GM23338 (cell line): Measurements from ENCODE around the gene GBE1. TPM values are rescaled to one million over a fixed set of nuclear protein-coding genes. Genes with fewer than 3 reads are reported as not detected.

Experiments
- ATAC-seq: fragments of 200-7000 bp; cut with Tn5 transposase; 3 replicates; pipeline ENCODE4 v1.9.1; 2020
- DNase-seq: peaks from one replicate; pipeline ENCODE4 v3.0.0-alpha.2; 2015; ENCODE audit warnings: low spot score
- H2AFZ ChIP-seq: fragments of 200-600 bp; sonication (generic); 2 replicates; pipeline ENCODE4 v1.8.0; 2016; ENCODE audit warnings: antibody characterized with exemption, mild to moderate bottlenecking, moderate library complexity
- H3F3A ChIP-seq: fragments of 200-600 bp; sonication (generic); replicated peaks from 2 replicates; pipeline ENCODE4 v1.8.0; 2017; ENCODE audit warnings: antibody characterized with exemption, mixed run types, low read depth
- H3K27ac ChIP-seq: fragments of 200-600 bp; sonication (generic); 2 replicates; pipeline ENCODE4 v1.6.1; 2016; ENCODE audit warnings: low read depth
- H3K27me3 ChIP-seq: fragments of 200-600 bp; sonication (generic); 2 replicates; pipeline ENCODE4 v1.8.0; 2016; ENCODE audit warnings: mild to moderate bottlenecking, mixed run types, moderate library complexity; ENCODE audit not compliant: insufficient read depth
- H3K36me3 ChIP-seq: fragments of 200-600 bp; sonication (generic); 2 replicates; pipeline ENCODE4 v1.8.0; 2016; ENCODE audit warnings: mild to moderate bottlenecking; ENCODE audit not compliant: insufficient read depth
- H3K4me1 ChIP-seq: fragments of 200-600 bp; sonication (generic); 2 replicates; pipeline ENCODE4 v1.8.0; 2016; ENCODE audit warnings: mild to moderate bottlenecking, moderate library complexity; ENCODE audit not compliant: insufficient read depth
- H3K4me2 ChIP-seq: fragments of 200-600 bp; sonication (generic); 2 replicates; pipeline ENCODE4 v1.7.1; 2017; ENCODE audit warnings: mixed run types
- H3K4me3 ChIP-seq: fragments of 200-600 bp; sonication (generic); 2 replicates; pipeline ENCODE4 v1.6.1; 2016; ENCODE audit warnings: mixed run types
- H3K79me2 ChIP-seq: fragments of 200-600 bp; sonication (generic); replicated peaks from 2 replicates; pipeline ENCODE4 v1.8.0; 2017; ENCODE audit warnings: mild to moderate bottlenecking; ENCODE audit not compliant: insufficient read depth
- H3K9me2 ChIP-seq: fragments of 200-600 bp; sonication (generic); 2 replicates; pipeline ENCODE4 v1.8.0; 2017; ENCODE audit not compliant: insufficient read depth
- H4K20me1 ChIP-seq: fragments of 200-600 bp; sonication (generic); replicated peaks from 2 replicates; pipeline ENCODE4 v1.8.0; 2017; ENCODE audit warnings: mild to moderate bottlenecking; ENCODE audit not compliant: insufficient read depth
- H3K27ac Mint-ChIP-seq: 2 replicates; pipeline ENCODE4 v1.8.0; 2020; ENCODE audit warnings: inconsistent platforms, mild to moderate bottlenecking, moderate library complexity, mixed read lengths
- H3K27me3 Mint-ChIP-seq: 3 replicates; pipeline ENCODE4 v1.8.0; 2022; ENCODE audit warnings: low read depth, mild to moderate bottlenecking, moderate library complexity, mixed read lengths, inconsistent platforms; ENCODE audit not compliant: insufficient read depth, poor library complexity
- H3K36me3 Mint-ChIP-seq: 3 replicates; pipeline ENCODE4 v1.8.0; 2021; ENCODE audit warnings: low read depth, mild to moderate bottlenecking, inconsistent platforms, moderate library complexity, mixed read lengths
- H3K4me1 Mint-ChIP-seq: 3 replicates; pipeline ENCODE4 v1.8.0; 2020; ENCODE audit warnings: mild to moderate bottlenecking, inconsistent platforms, mixed read lengths
- H3K4me3 Mint-ChIP-seq: 3 replicates; pipeline ENCODE4 v1.8.0; 2021; ENCODE audit warnings: moderate library complexity, mild to moderate bottlenecking, inconsistent platforms, mixed read lengths
- H3K9me3 Mint-ChIP-seq: 3 replicates; pipeline ENCODE4 v1.8.0; 2020; ENCODE audit warnings: moderate library complexity, mild to moderate bottlenecking, inconsistent platforms, mixed read lengths
- CREB1 ChIP-seq: fragments of 250-450 bp; sonication (Bioruptor Pico); IDR thresholded peaks from 2 replicates; pipeline ENCODE4 v1.5.0; 2020; ENCODE audit warnings: low read depth, mild to moderate bottlenecking, moderate library complexity
- EZH2 ChIP-seq: fragments of 200-600 bp; sonication (generic); IDR thresholded peaks from one replicate; pipeline ENCODE4 v1.8.0; 2017; ENCODE audit warnings: antibody characterized with exemption, mild to moderate bottlenecking, low read depth; ENCODE audit not compliant: unreplicated experiment
- EZH2phosphoT487 ChIP-seq: fragments of 200-600 bp; sonication (generic); IDR thresholded peaks from one replicate; pipeline ENCODE4 v1.8.1; 2018; ENCODE audit warnings: antibody characterized with exemption; ENCODE audit not compliant: unreplicated experiment
- JUNB ChIP-seq: IDR thresholded peaks from one replicate; pipeline ENCODE4 v1.6.1; 2016; ENCODE audit warnings: antibody characterized with exemption; ENCODE audit not compliant: unreplicated experiment
- NANOG ChIP-seq: IDR thresholded peaks from 2 replicates; pipeline ENCODE4 v1.6.1; 2016; ENCODE audit warnings: antibody characterized with exemption, borderline replicate concordance
- POLR2AphosphoS5 ChIP-seq: IDR thresholded peaks from 2 replicates; pipeline ENCODE4 v1.6.1; 2016; ENCODE audit warnings: antibody characterized with exemption, low read depth
- STAT1 ChIP-seq: IDR thresholded peaks from one replicate; pipeline ENCODE4 v1.6.1; 2016; ENCODE audit warnings: antibody characterized with exemption; ENCODE audit not compliant: unreplicated experiment
- ZNF114 ChIP-seq: fragments of 250-450 bp; sonication (Bioruptor Pico); IDR thresholded peaks from 2 replicates; pipeline ENCODE4 v1.5.0; 2020; ENCODE audit warnings: mild to moderate bottlenecking, moderate library complexity
- ZNF331 ChIP-seq: fragments of 250-450 bp; sonication (Bioruptor Pico); IDR thresholded peaks from 2 replicates; pipeline ENCODE4 v1.5.0; 2020; ENCODE audit warnings: low read depth, mild to moderate bottlenecking, moderate library complexity
- polyA plus RNA-seq: library from polyadenylated mRNA; unstranded; fragments of >200 nt; fragmentation: Nextera tagmentation; extraction: Ambion mirVana; gene quantifications from 2 replicates; pipeline ENCODE4 v1.2.1, GENCODE V29; 2016
- total RNA-seq: library from RNA; depleted of rRNA; stranded (reverse); fragments of >200 nt; shearing (Covaris generic); gene quantifications from 2 replicates; pipeline ENCODE4 v1.2.3, GENCODE V29; 2014
- TF ChIP-seq, protein P1 (sequence below): fragments of 250-450 bp; sonication (Bioruptor Pico); IDR thresholded peaks from 2 replicates; pipeline ENCODE4 v1.5.0; 2020; ENCODE audit warnings: mild to moderate bottlenecking, moderate library complexity
- TF ChIP-seq, protein P2 (sequence below), 2 experiments: fragments of 200-600 bp in 1 of 2; sonication (generic) in 1 of 2; conservative IDR thresholded peaks; 2 replicates each; pipeline versions ENCODE4 v1.5.1 to v1.6.1; 2016 to 2017; ENCODE audit warnings: antibody characterized with exemption in 2 of 2, low read depth in 2 of 2, mild to moderate bottlenecking in 2 of 2, moderate library complexity in 1 of 2
- TF ChIP-seq, protein P3 (sequence below): IDR thresholded peaks from 2 replicates; pipeline ENCODE4 v1.6.1; 2016; ENCODE audit warnings: antibody characterized with exemption
- TF ChIP-seq, protein P4 (sequence below): IDR thresholded peaks from one replicate; pipeline ENCODE4 v1.6.1; 2018; ENCODE audit warnings: antibody characterized with exemption; ENCODE audit not compliant: unreplicated experiment

GBE1 gene
- total and polyA plus RNA-seq, 2 experiments from 2014 or later: 6.4 to 12.2 TPM

DNA sequence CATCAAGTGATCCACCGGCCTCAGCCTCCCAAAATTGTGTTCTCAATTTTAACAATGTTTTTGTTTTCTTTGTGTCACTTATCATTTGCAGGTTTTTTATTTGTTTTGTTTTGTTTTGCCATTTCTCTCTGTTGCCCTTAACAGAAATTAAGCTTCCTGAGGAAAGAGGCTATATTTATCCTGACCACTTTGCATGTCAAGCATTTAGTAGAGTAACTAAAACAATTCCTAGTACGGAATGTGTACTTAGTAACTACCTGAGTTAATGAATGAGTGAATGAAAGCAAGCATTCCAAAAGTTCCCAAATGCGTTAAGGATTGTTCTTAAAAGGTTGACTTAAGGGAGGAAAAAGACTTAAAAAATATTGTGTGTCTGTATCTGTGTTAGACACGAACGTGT lies 193.1 kb downstream of the GBE1 start:
- no peak overlapping the region for H3K27ac Mint-ChIP-seq

More for the DNA sequence above, 193.1 kb downstream of the GBE1 start:
- H2AFZ ChIP-seq: no peak overlapping the region
- no peaks in the 10 kb centered on the region for H3K27me3 ChIP-seq
- no peaks in the 10 kb centered on the region for H3K9me2 ChIP-seq
- H3K4me1 Mint-ChIP-seq: no peaks in the 10 kb centered on the region
- no peaks in the 10 kb centered on the region; the same call in 2 of the 3 replicates for H3K9me3 Mint-ChIP-seq
- H3K4me3 Mint-ChIP-seq: no peak overlapping the region
- H3K27ac ChIP-seq: no peak overlapping the region
- no peak overlapping the region for H3K4me3 ChIP-seq
- no peaks in the 10 kb centered on the region for H3K79me2 ChIP-seq
- no peaks in the 10 kb centered on the region for H3F3A ChIP-seq
- H3K4me1 ChIP-seq: no peaks in the 10 kb centered on the region
- no peak for DNase-seq
- no peak overlapping the region for H3K4me2 ChIP-seq
- no peaks in the 10 kb centered on the region; the same call in 1 of the 2 replicates for H4K20me1 ChIP-seq
- H3K27me3 Mint-ChIP-seq: no peaks in the 10 kb centered on the region
- no peak for ATAC-seq
- no peaks in the 10 kb centered on the region for H3K36me3 ChIP-seq
- H3K36me3 Mint-ChIP-seq: 0 out of 3 replicates have a peak, but pooled peaks cover 6% of the 10 kb centered on the region
- TF ChIP-seq CREB1 (CRISPR knock-in tag) (no peak), EZH2phosphoT487 (no peak), JUNB (no peak), NANOG (no peak), ZNF114 (no peak), ZNF331 (CRISPR knock-in tag) (no peak), EZH2 (no peak), STAT1 (no peak), POLR2AphosphoS5 (no peak)
- TF ChIP-seq, protein P1, sequence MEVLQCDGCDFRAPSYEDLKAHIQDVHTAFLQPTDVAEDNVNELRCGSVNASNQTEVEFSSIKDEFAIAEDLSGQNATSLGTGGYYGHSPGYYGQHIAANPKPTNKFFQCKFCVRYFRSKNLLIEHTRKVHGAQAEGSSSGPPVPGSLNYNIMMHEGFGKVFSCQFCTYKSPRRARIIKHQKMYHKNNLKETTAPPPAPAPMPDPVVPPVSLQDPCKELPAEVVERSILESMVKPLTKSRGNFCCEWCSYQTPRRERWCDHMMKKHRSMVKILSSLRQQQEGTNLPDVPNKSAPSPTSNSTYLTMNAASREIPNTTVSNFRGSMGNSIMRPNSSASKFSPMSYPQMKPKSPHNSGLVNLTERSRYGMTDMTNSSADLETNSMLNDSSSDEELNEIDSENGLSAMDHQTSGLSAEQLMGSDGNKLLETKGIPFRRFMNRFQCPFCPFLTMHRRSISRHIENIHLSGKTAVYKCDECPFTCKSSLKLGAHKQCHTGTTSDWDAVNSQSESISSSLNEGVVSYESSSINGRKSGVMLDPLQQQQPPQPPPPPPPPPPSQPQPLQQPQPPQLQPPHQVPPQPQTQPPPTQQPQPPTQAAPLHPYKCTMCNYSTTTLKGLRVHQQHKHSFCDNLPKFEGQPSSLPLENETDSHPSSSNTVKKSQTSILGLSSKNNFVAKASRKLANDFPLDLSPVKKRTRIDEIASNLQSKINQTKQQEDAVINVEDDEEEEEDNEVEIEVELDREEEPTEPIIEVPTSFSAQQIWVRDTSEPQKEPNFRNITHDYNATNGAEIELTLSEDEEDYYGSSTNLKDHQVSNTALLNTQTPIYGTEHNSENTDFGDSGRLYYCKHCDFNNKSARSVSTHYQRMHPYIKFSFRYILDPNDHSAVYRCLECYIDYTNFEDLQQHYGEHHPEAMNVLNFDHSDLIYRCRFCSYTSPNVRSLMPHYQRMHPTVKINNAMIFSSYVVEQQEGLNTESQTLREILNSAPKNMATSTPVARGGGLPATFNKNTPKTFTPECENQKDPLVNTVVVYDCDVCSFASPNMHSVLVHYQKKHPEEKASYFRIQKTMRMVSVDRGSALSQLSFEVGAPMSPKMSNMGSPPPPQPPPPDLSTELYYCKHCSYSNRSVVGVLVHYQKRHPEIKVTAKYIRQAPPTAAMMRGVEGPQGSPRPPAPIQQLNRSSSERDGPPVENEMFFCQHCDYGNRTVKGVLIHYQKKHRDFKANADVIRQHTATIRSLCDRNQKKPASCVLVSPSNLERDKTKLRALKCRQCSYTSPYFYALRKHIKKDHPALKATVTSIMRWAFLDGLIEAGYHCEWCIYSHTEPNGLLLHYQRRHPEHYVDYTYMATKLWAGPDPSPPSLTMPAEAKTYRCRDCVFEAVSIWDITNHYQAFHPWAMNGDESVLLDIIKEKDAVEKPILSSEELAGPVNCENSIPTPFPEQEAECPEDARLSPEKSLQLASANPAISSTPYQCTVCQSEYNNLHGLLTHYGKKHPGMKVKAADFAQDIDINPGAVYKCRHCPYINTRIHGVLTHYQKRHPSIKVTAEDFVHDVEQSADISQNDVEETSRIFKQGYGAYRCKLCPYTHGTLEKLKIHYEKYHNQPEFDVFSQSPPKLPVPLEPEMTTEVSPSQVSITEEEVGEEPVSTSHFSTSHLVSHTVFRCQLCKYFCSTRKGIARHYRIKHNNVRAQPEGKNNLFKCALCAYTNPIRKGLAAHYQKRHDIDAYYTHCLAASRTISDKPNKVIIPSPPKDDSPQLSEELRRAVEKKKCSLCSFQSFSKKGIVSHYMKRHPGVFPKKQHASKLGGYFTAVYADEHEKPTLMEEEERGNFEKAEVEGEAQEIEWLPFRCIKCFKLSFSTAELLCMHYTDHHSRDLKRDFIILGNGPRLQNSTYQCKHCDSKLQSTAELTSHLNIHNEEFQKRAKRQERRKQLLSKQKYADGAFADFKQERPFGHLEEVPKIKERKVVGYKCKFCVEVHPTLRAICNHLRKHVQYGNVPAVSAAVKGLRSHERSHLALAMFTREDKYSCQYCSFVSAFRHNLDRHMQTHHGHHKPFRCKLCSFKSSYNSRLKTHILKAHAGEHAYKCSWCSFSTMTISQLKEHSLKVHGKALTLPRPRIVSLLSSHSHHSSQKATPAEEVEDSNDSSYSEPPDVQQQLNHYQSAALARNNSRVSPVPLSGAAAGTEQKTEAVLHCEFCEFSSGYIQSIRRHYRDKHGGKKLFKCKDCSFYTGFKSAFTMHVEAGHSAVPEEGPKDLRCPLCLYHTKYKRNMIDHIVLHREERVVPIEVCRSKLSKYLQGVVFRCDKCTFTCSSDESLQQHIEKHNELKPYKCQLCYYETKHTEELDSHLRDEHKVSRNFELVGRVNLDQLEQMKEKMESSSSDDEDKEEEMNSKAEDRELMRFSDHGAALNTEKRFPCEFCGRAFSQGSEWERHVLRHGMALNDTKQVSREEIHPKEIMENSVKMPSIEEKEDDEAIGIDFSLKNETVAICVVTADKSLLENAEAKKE (CRISPR knock-in tag): no peak
- TF ChIP-seq, protein P2, sequence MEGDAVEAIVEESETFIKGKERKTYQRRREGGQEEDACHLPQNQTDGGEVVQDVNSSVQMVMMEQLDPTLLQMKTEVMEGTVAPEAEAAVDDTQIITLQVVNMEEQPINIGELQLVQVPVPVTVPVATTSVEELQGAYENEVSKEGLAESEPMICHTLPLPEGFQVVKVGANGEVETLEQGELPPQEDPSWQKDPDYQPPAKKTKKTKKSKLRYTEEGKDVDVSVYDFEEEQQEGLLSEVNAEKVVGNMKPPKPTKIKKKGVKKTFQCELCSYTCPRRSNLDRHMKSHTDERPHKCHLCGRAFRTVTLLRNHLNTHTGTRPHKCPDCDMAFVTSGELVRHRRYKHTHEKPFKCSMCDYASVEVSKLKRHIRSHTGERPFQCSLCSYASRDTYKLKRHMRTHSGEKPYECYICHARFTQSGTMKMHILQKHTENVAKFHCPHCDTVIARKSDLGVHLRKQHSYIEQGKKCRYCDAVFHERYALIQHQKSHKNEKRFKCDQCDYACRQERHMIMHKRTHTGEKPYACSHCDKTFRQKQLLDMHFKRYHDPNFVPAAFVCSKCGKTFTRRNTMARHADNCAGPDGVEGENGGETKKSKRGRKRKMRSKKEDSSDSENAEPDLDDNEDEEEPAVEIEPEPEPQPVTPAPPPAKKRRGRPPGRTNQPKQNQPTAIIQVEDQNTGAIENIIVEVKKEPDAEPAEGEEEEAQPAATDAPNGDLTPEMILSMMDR (conservative IDR thresholded peaks at IDR 0.05; ENCODE audit: low read depth in 2 of 2): no peak
- TF ChIP-seq, protein P3, sequence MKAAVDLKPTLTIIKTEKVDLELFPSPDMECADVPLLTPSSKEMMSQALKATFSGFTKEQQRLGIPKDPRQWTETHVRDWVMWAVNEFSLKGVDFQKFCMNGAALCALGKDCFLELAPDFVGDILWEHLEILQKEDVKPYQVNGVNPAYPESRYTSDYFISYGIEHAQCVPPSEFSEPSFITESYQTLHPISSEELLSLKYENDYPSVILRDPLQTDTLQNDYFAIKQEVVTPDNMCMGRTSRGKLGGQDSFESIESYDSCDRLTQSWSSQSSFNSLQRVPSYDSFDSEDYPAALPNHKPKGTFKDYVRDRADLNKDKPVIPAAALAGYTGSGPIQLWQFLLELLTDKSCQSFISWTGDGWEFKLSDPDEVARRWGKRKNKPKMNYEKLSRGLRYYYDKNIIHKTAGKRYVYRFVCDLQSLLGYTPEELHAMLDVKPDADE: no peak
- TF ChIP-seq, protein P4, sequence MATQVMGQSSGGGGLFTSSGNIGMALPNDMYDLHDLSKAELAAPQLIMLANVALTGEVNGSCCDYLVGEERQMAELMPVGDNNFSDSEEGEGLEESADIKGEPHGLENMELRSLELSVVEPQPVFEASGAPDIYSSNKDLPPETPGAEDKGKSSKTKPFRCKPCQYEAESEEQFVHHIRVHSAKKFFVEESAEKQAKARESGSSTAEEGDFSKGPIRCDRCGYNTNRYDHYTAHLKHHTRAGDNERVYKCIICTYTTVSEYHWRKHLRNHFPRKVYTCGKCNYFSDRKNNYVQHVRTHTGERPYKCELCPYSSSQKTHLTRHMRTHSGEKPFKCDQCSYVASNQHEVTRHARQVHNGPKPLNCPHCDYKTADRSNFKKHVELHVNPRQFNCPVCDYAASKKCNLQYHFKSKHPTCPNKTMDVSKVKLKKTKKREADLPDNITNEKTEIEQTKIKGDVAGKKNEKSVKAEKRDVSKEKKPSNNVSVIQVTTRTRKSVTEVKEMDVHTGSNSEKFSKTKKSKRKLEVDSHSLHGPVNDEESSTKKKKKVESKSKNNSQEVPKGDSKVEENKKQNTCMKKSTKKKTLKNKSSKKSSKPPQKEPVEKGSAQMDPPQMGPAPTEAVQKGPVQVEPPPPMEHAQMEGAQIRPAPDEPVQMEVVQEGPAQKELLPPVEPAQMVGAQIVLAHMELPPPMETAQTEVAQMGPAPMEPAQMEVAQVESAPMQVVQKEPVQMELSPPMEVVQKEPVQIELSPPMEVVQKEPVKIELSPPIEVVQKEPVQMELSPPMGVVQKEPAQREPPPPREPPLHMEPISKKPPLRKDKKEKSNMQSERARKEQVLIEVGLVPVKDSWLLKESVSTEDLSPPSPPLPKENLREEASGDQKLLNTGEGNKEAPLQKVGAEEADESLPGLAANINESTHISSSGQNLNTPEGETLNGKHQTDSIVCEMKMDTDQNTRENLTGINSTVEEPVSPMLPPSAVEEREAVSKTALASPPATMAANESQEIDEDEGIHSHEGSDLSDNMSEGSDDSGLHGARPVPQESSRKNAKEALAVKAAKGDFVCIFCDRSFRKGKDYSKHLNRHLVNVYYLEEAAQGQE: no peak
